Tibial nerve (tissue), 4 donors: ENCODE measurements around the gene GALR3. TPM values are rescaled to one million over a fixed set of nuclear protein-coding genes. Genes with fewer than 3 reads are reported as not detected.

ENCODE experiments used
- DNase-seq, 2 donors: peaks; one replicate each; pipeline ENCODE4 v3.0.0-alpha.2; 2019; ENCODE audit warnings: low spot score in 2 of 2
- H3K27ac ChIP-seq, 4 donors: fragments of 200-600 bp; sonication (generic) in 3 of 4; one replicate each; pipeline ENCODE4 v1.5.1; 2017 to 2019; ENCODE audit warnings: mild to moderate bottlenecking in 1 of 4
- H3K27me3 ChIP-seq, 2 donors: fragments of 200-600 bp; sonication (generic) in 1 of 2; one replicate each; pipeline versions ENCODE4 v1.5.1 to v1.6.0; 2017 to 2019
- H3K36me3 ChIP-seq, 3 donors: fragments of 200-600 bp; sonication (generic); one replicate each; pipeline ENCODE4 v1.5.1; 2018 to 2019
- H3K4me1 ChIP-seq, 4 donors: fragments of 200-600 bp; sonication (generic) in 3 of 4; one replicate each; pipeline ENCODE4 v1.5.1; 2017 to 2019
- H3K4me3 ChIP-seq, 4 donors: fragments of 200-600 bp; sonication (generic) in 3 of 4; one replicate each; pipeline ENCODE4 v1.5.1; 2017 to 2019; ENCODE audit warnings: mild to moderate bottlenecking in 1 of 4, moderate library complexity in 1 of 4
- H3K9me3 ChIP-seq, 4 donors: fragments of 200-600 bp; sonication (generic) in 3 of 4; one replicate each; pipeline ENCODE4 v1.5.1; 2017 to 2019
- CTCF ChIP-seq, 5 experiments: fragments of 200-600 bp in 3 of 5; fragments of 450-650 bp in 2 of 5; sonication (generic) in 3 of 5; IDR thresholded peaks; one replicate each; pipeline ENCODE4 v1.5.1; 2016 to 2019; ENCODE audit warnings: antibody characterized with exemption in 5 of 5, mild to moderate bottlenecking in 3 of 5, moderate library complexity in 2 of 5
- EP300 ChIP-seq, 2 donors: sonication (generic); formaldehyde crosslinking; IDR thresholded peaks; one replicate each; pipeline ENCODE4 v1.6.1; 2017; ENCODE audit warnings: antibody characterized with exemption in 2 of 2, mild to moderate bottlenecking in 1 of 2
- POLR2A ChIP-seq, 2 donors: fragments of 450-650 bp; IDR thresholded peaks; one replicate each; pipeline ENCODE4 v1.6.1; 2017; ENCODE audit warnings: antibody characterized with exemption in 2 of 2, mild to moderate bottlenecking in 2 of 2, moderate library complexity in 2 of 2
- WGBS, 2 donors: methylation state at CpG; one replicate each; pipeline ENCODE4 v1.1.5; 2018; 5-methylcytosine and 5-hydroxymethylcytosine counted together
- total RNA-seq, 4 donors: library from RNA; depleted of rRNA; stranded (reverse); fragments of >200 nt; gene quantifications; one replicate each; pipeline ENCODE4 v1.1.0, GENCODE V29; 2016

GALR3 gene
- total RNA-seq, 4 donors from 2014 or later = not detected

GRCh38 chr22:37811867-37812266, 11.3 kb upstream of the GALR3 start:
- Histone ChIP-seq H3K27me3 (no peaks in the 10 kb centered on the region), H3K4me1 (peaks cover 0 to 21% (median 11%) of the 10 kb centered on the region in 4 donors), H3K27ac (no peak overlapping the region), H3K36me3 (peaks cover 0 to 49% (median 0%) of the 10 kb centered on the region in 3 donors), H3K4me3 (no peak overlapping the region), H3K9me3 (no peaks in the 10 kb centered on the region)
- no peak for TF ChIP-seq EP300 (IDR thresholded peaks at IDR 0.05)
- no peak for TF ChIP-seq POLR2A (IDR thresholded peaks at IDR 0.05)
- no peak for TF ChIP-seq CTCF (IDR thresholded peaks at IDR 0.05)
- 88 to 92% methylated on average over 2 of the region's 2 CpGs for WGBS, 2 donors
- DNase-seq = no peak

- Histone ChIP-seq H3K4me3 (no peak overlapping the region), H3K9me3 (no peaks in the 10 kb centered on the region), H3K36me3 (peaks cover 0 to 49% (median 0%) of the 10 kb centered on the region in 3 donors), H3K27ac (no peak overlapping the region), H3K4me1 (peaks cover 0 to 21% (median 14%) of the 10 kb centered on the region in 4 donors), H3K27me3 (no peaks in the 10 kb centered on the region)
- no peak for DNase-seq
- 89 to 92% methylated on average over 20 to 27 of the region's 27 CpGs for WGBS, 2 donors
- TF ChIP-seq POLR2A (IDR thresholded peaks at IDR 0.05) = no peak
- TF ChIP-seq EP300 (IDR thresholded peaks at IDR 0.05) = no peak
- no peak for TF ChIP-seq CTCF (IDR thresholded peaks at IDR 0.05)
These were observed 10.1 kb upstream of the GALR3 start for GRCh38 chr22:37812869-37813678.

GRCh38 chr22:37815593-37815992, 7.6 kb upstream of the GALR3 start:
- no peak for DNase-seq
- Histone ChIP-seq H3K4me3 (no peak overlapping the region), H3K36me3 (peaks cover 0 to 45% (median 0%) of the 10 kb centered on the region in 3 donors), H3K27ac (no peak overlapping the region), H3K4me1 (peaks cover 0 to 21% (median 14%) of the 10 kb centered on the region in 4 donors), H3K27me3 (peaks cover 0 to 17% of the 10 kb centered on the region in 2 donors), H3K9me3 (no peaks in the 10 kb centered on the region)
- TF ChIP-seq EP300 (IDR thresholded peaks at IDR 0.05) (no peak), POLR2A (IDR thresholded peaks at IDR 0.05) (no peak), CTCF (IDR thresholded peaks at IDR 0.05) (no peak)
- WGBS, 2 donors = 83 to 86% methylated on average over 12 of the region's 12 CpGs

GRCh38 chr22:37816543-37817180, 6.5 kb upstream of the GALR3 start:
- 88 to 90% methylated on average over 23 of the region's 23 CpGs for WGBS, 2 donors
- Histone ChIP-seq H3K4me3 (no peak overlapping the region), H3K27ac (no peak overlapping the region), H3K27me3 (peaks cover 0 to 26% of the 10 kb centered on the region in 2 donors), H3K9me3 (no peaks in the 10 kb centered on the region), H3K4me1 (peaks cover 0 to 21% (median 14%) of the 10 kb centered on the region in 4 donors), H3K36me3 (peaks cover 0 to 45% (median 0%) of the 10 kb centered on the region in 3 donors)
- TF ChIP-seq CTCF (IDR thresholded peaks at IDR 0.05) = no peak
- no peak for TF ChIP-seq POLR2A (IDR thresholded peaks at IDR 0.05)
- TF ChIP-seq EP300 (IDR thresholded peaks at IDR 0.05) = no peak
- DNase-seq = no peak
